ENCODE results near the gene SAMSN1.
"Not testable (repeated sequence)": the region's sequence is repeated elsewhere in the genome, so short reads cannot be mapped to it uniquely, and the experiment has no call there.

The SAMSN1 gene

GRCh38 chr21:14567331-14568279, 21.5 kb upstream of the SAMSN1 start:
- no peak for DNase-seq (ENCODE audit: low read depth in 2 of 3, low spot score in 2 of 3)

DNA sequence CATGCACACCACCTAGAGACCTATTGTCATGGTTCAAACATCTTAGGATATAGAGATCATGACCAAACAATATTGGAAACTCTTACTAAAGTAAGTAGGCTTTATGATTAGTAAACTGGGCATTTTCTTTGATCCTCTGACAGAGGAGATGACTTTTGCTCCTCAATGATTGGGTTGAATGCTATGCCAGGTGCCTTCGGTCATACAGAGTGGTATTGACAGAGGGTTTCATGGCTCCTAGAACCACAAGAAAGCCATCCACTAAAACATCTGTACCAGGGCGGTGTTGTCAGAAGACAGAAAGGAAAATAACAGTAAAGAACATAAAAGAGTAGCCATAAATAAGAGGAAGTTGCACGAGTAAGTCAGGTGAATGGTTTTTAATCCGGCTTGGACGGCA, 20.8 kb upstream of the SAMSN1 start:
- no peak for DNase-seq (ENCODE audit: low read depth in 2 of 3, low spot score in 2 of 3)

GRCh38 chr21:14562959-14563358, 16.8 kb upstream of the SAMSN1 start:
- DNase-seq (ENCODE audit: low read depth in 2 of 3, low spot score in 2 of 3): no peak

GRCh38 chr21:14560555-14560954, 14.4 kb upstream of the SAMSN1 start:
- DNase-seq (ENCODE audit: low read depth in 2 of 3, low spot score in 2 of 3): no peak

DNA sequence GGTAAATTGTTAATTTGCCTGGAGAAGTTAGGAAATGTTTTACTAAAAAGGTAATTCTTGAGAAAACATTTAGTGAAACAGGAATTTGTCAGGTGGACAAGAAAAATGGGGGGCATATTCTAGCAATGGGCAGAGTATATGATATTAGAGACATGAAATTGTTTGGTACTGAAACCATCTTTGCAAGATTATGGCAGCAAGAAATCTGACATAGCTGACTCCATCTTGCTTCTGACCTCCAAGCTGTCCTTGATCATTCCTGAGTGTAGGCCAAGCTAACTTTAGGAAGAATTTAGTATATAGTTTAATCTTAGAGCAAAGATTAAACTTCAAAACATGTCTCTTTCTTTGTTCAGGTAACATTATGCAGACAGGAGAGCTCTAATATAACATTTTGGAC, 14.0 kb upstream of the SAMSN1 start:
- DNase-seq (ENCODE audit: low read depth in 2 of 3, low spot score in 2 of 3): no peak

DNA sequence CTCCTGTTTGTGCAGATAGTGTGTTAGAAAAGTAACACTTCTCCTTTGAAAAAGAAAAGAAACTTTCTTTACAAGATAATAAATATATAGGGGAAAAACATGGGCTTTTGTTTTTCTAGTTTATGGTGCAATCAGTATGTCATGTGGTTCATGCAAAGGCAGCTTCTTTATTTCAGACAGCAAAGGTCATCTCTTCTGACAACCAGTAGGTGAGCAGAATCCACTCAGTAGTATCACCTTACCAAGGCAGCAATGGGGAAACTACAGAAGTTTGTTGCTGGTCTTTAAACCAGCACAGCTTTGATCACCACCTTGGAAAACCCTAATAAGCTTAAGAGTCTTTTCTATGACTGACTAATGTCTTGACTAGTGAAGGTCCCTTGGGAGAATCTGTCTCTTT, 13.0 kb upstream of the SAMSN1 start:
- no peak for DNase-seq (ENCODE audit: low read depth in 2 of 3, low spot score in 2 of 3)

- no peak for DNase-seq (ENCODE audit: low read depth in 2 of 3, low spot score in 2 of 3)
These were observed 11.3 kb upstream of the SAMSN1 start for GRCh38 chr21:14557413-14557812.

DNA sequence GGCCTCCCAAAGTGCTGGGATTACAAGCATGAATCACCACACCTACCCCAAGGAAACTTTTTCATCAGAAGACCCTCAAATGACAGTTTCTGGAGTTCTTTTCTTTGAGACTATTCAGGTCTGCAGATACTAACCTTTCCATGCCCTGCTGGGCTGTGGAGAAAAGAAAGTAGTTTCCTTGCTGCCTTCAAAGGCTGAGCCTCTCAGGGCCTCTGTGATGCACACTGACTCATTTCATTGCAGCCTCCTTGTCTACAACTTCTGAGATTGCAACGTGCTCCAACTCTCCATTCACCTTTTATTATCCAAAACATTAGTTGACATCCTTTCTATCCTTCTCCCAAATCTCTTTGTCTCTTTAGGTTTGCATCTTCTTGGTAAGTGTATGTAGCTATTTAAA, 8.8 kb upstream of the SAMSN1 start:
- DNase-seq (ENCODE audit: low read depth in 2 of 3, low spot score in 2 of 3): no peak

DNA sequence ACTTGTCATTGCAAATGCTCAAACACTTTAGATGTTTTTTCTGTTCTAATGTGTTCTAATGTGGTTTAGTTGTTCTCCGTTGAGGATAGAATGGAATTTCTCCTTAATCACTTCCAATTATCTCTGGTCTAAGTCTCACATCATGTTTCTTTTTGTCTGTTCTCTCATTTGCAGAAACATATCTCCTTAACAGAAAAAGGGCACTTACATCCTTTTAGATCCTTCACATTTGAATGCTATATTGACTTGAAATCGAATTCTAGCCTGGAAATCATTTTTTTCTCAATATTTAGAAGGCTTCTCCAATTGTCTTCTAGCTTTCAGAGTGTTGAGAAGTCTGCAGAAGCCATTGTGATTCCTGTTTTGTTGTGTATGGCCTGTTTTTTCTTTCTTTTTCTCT, 7.3 kb upstream of the SAMSN1 start:
- no peak for DNase-seq (ENCODE audit: low read depth in 2 of 3, low spot score in 2 of 3)

DNA sequence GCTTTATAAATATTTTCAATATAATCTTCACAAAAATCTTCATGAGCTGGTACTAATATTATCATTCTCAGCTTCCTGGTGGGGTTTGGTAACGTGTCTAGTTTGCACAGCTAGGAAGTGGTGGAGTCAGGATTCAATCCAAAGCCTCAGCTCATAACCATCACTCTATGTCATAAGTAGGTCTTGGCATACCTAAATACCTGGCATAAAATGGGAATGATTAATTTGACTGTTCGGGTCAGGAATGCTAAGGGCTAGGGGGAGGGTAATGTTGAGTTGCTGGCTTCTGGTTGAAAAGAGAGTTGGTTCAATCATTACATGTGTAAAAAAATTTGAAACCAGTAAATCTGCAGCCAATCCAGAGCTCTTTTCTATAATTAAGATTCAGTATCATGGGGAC, 5.6 kb upstream of the SAMSN1 start:
- no peak for DNase-seq (ENCODE audit: low read depth in 2 of 3, low spot score in 2 of 3)

GRCh38 chr21:14550135-14550534, 4.0 kb upstream of the SAMSN1 start:
- no peak for DNase-seq (ENCODE audit: low read depth in 2 of 3, low spot score in 2 of 3)

- DNase-seq (ENCODE audit: low read depth in 2 of 3, low spot score in 2 of 3): no peak
These were observed 2.7 kb upstream of the SAMSN1 start for GRCh38 chr21:14548779-14549178.

DNA sequence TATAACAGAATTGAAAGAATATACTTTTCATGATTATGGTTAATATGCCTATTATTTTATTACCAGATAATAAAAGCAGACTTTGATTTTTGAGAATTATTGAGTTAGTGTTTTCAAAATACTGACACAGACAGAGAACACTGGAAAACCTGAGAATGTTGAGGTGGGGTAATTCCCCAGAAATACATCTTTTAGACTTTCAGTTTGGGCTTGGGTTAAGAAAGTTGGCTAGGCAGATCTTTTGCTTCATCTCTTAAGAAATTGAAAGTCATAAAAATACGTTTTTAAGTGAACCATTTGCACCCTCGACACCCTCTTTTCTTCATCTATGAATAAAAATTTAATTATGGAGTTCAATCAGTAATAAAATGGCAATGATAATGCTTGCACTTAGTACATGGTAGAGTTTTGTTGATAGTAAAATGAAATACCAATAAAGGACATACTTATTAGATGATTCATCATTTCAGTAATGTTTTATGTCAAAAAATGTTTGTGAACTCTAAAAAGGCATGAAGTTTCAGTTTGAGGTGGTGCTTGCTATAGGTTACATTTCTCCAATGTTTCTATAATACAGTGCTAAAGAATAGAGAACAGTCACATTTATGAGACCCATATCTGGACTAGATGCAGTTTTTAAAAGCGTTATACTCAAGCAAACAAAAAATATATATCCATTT, 1.9 kb upstream of the SAMSN1 start:
- no peak for DNase-seq (ENCODE audit: low read depth in 2 of 3, low spot score in 2 of 3)

DNA sequence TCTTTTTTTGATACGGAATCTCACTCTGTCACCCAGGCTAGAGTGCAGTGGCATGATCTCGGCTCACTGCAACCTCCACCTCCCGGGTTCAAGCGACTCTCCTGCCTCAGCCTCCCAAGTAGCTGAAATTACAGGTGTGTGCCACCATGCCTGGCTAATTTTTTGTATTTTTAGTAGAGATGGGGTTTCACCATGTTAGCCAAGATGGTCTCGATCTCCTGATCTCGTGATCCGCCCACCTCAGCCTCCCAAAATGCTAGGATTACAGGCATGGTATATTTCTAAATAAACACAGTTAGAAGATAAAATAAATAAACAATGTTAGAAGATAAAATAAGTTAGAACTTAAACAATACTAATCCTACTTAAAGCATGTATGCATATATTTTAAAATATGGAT, 604 bp upstream of the SAMSN1 start:
- DNase-seq (ENCODE audit: low read depth in 2 of 3, low spot score in 2 of 3): not testable (repeated sequence)

DNA sequence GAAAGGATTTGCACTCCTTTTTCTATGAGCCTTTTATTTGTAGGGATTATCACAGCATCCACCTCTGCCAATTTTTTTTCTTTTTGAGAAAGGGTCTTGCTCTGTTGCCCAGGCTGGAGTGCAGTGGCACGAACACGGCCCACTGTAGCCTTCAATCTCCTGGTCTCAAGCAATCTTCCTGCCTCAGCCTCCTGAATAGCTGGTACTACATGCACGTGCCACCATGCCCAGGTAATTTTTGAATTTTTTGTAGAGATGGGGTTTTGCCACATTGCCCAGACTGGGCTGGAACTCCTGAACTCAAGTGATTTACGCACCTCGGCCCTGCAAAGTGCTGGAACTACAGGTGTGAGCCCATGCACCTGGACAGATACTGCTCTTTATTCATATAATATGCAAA, 2.1 kb downstream of the SAMSN1 start:
- no peak for DNase-seq (ENCODE audit: low read depth in 2 of 3, low spot score in 2 of 3)

DNA sequence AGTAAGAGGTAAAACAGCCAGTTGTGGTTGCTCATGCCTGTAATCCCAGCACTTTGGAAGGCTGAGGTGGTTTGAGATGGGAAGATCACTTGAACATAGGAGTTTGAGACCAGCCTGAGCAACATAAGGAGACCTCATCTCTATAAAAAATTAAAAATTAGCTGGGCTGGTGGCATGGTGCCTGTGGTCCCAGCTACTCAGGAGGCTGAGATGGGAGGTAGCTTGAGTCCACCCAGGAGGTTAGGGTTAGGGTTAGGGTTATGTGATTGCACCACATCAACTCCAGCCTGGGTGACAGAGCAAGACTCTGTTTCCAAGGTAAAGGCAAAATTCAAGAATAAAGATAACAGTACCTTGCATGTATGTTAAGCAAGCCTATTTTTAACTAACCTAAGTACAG, 3.5 kb downstream of the SAMSN1 start:
- DNase-seq (ENCODE audit: low read depth in 2 of 3, low spot score in 2 of 3): no peak

- no peak for DNase-seq (ENCODE audit: low read depth in 2 of 3, low spot score in 2 of 3)
These were observed 4.1 kb downstream of the SAMSN1 start for GRCh38 chr21:14541841-14542490.

- no peak for DNase-seq (ENCODE audit: low read depth in 2 of 3, low spot score in 2 of 3)
These were observed 7.6 kb downstream of the SAMSN1 start for GRCh38 chr21:14538483-14538882.

- DNase-seq (ENCODE audit: low read depth in 2 of 3, low spot score in 2 of 3): no peak
These were observed 9.2 kb downstream of the SAMSN1 start for GRCh38 chr21:14536929-14537328.

DNA sequence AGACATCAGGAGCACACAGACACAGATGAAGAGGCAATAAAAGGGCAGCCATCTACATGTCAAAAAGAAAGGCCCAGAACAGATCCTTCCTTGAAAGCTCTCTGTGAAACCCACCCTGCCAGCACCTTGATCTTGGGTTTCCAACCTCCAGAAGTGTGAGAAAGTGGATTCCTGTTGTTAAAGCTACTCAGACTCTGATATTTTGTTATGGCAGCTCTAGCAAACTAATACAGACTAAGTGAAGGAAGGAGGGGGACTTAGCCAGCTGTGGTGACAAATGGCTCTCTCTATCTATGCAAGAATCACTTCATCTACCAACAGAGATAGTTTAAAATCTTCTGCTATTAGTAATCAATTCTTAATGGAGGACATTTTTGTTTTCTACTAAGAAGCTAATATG, 10.4 kb downstream of the SAMSN1 start:
- DNase-seq (ENCODE audit: low read depth in 2 of 3, low spot score in 2 of 3): no peak

DNA sequence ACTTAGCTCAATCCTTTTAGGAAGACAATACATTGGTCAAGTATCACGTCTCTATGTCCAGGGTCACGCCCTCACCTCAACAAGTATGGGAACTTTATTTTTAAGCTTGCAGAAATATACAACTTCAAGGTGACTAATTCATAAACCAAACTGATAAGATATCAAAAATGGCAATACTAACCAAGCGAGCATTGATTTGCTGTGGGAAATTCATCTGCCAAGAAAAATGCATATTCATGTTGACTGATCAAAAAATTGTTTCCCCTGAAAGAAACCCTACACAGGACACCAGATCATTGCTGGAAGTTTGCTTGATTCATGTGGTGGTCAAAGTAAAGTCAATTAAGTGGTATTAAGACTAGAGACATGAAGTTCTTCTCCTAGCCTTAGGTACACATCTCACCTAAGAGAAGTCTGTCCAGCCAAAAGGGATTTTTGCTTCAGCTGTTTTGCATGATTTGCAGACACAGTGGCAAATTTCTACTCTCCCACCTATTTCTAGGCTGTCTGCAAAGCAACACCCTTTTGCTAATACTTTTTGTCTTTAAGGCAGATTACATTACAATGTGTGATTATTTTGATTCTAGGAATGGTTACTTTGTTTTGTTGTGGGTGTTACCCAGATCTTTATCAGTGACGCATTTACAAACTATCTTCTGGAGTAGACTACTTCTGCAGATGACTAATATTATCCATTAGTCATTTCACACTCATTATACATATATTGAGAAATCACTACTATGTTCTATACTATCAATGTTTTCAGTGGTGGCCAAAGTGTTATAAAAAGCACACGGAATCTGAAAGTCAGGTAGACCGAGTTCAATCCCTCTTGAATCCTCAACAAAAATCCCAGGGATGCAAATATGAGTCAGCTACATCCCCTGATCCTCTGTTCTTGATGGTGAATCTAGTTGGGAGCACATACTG, 12.4 kb downstream of the SAMSN1 start:
- no peak for DNase-seq (ENCODE audit: low read depth in 2 of 3, low spot score in 2 of 3)

Measured in activated CD8-positive, alpha-beta memory T cell treated with anti-CD3 and anti-CD28 coated beads for 48 hours (primary cell).